GM12872 (cell line): Measurements from ENCODE around the gene DCLRE1A.

Experiments
- TF ChIP-seq, protein P1 (sequence below): IDR thresholded peaks from 3 replicates; pipeline ENCODE4 v1.5.1; 2011; ENCODE audit warnings: low read depth, mild to moderate bottlenecking, low read length, moderate library complexity; ENCODE audit not compliant: insufficient read depth

DCLRE1A gene

DNA sequence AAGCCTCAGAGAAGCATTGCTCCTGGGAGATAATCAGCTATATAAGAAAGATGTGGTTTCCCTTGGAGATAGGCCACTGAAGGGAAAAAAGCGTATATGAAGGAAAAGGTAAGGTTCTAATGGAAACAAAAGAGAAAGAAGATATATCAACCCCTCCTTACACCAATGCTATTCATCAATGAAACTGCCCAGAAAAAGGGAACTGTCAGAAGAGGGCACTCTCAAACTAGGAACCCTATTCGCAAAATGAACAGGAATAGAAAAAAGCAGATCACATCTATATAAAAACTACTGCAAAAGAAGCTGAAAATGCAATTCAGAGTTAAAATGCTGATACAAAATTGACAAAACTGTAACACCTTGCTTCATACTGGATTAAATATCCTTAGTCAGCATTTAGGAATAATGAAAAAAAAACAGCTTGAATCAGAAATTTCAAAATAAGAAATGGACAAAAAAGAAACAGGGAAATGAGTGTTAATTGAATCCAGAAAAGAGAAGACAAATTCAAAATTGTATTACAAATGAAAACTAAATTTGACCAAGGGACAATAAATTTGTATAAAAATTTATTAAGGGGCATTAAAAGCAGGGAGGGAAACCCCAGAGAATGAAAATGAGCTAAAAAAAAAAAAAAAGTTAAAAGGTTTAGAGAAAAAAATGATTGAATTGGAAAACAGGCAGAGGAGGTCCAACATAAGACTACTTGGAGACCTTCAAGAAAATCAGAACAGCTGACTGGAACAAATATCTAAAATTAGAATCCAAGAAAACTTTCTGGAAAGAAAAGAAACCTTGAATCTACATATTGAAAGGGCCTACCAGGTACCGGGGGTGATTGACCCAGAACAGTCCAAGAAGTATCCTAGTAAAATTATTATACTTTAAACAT, 18.5 kb upstream of the DCLRE1A start:
- TF ChIP-seq, protein P1, sequence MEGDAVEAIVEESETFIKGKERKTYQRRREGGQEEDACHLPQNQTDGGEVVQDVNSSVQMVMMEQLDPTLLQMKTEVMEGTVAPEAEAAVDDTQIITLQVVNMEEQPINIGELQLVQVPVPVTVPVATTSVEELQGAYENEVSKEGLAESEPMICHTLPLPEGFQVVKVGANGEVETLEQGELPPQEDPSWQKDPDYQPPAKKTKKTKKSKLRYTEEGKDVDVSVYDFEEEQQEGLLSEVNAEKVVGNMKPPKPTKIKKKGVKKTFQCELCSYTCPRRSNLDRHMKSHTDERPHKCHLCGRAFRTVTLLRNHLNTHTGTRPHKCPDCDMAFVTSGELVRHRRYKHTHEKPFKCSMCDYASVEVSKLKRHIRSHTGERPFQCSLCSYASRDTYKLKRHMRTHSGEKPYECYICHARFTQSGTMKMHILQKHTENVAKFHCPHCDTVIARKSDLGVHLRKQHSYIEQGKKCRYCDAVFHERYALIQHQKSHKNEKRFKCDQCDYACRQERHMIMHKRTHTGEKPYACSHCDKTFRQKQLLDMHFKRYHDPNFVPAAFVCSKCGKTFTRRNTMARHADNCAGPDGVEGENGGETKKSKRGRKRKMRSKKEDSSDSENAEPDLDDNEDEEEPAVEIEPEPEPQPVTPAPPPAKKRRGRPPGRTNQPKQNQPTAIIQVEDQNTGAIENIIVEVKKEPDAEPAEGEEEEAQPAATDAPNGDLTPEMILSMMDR = peak; percentile 22; the same call in 1 of the 3 replicates

DNA sequence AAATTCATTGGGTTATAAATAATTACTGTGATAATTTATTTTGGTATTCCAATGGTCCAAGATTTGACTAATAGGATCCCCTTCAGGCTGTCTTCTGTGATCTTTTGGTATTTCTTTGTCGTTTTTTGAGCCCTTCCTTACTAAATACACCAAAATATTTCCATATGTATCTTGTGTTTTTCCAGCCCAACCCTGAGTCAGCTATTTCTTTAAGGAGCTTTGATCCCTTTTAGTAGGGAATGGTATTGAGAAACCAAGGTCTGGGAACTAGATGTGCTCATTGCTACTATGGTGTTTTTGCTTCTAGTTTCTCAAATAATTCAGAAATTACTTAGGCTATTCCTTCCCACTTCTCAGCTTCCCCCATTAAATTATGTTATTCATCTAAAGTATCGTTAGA, 15.9 kb upstream of the DCLRE1A start:
- TF ChIP-seq, protein P1 = no peak

DNA sequence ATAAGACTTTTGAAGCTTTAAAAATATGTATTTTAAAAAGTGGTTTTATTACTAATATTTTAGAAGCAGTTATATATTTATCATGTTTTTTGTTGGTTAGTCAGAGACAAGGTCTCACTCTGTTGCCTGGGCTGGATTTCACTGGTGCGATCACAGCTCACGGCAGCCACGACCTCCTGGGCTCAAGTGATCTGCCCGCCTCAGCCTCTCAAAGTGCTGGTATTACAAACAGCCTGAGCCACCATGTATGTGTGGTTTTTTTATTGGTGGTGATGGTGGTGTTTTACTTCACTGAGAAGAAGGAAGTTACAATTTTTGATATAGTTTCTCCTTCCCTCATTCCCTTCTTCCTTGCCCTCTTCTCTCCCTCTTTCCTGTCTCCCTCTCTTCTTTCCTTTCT, 14.0 kb upstream of the DCLRE1A start:
- TF ChIP-seq, protein P1 = no peak

DNA sequence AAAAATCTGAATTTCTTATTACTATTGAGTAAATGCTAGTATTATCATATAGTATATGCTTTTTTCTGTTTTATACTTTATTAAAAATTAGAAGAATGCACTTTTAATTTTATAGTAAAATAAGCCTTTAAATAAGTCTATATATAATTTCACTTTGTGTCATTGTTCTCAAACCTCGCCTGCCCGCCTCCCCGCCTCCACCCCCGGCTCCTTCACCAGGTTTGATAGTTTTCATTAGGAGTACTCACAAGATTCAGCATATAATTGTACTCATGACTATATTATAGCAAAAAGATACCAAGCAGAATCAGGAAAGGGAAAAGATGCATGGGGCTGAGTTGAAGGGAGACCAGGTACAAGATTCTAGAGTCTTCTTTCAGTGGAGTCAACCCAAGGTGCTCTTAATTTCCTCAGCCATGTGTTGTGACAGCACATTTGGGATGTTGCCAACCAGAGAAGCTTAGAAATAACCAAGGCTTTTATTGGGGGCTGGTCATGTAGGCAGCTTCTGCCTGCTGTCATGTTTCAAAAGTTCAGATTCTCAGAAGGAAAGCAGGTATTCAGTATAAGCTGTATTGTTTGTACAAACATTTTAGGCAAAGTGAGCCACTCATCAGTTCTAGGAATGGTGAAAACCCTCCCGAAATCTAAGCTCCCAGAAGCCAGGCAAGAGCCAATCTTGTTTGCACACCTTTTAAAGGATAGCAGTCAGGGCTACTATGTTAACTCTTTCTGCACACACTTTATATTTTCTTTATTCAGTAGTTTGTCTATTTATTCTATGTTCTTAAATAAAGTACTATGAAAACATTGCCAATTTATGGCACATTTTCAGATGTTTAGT, 12.9 kb upstream of the DCLRE1A start:
- TF ChIP-seq, protein P1 = no peak

DNA sequence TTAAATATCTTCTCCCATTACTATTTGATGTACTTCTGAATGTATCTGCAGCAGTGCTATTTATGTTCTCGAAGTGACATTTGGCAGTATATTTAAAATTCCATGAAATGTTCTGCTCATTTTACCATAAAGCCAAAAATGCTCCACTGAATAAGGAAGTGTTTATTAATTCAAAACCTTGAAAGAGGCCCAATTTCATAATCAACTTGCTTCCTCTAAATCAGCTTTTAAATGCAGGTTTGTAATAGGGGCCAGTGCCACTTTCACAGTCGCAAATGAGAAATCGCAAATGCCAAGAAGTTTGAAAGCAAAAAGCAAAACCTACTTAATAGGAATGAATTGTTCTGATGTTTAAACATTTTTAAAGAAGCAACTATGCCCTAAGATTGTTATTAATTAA, 12.0 kb upstream of the DCLRE1A start:
- TF ChIP-seq, protein P1 = no peak

DNA sequence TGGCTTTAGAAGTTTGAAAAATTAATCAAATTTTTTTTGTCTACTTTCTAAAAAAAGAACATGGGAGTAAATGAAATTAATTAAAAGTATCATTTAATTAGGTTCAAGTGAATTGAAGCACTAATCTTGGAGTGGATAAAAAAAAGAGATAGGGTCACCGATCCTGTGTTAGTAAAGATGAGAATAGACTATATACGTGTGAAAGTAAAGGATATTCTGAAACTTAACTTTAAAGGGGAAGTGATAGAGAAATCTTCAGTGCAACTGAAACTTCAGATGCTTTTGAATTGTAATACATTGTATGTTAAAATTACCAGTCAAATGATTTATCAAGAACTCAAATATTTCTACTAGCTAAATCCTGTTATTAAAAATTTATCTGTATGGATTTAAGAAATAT, 5.4 kb upstream of the DCLRE1A start:
- TF ChIP-seq, protein P1 = no peak

DNA sequence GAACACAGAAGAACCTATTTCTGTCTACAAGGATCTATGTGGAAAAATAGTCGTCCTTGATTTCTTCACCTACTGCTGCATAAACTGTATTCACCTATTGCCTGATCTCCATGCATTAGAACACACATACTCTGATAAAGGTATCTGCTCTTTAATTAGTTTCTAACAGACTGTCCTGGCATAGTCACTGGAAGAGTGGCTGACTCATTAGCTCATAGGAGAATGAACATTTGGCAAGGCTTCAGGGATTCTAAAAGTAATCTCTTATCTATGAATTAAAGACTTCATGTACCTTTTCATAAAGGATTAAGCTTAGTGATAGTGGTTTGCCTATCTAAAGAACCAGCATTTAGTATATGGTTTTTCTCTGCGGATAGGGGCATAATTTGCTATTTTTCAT, 4.7 kb upstream of the DCLRE1A start:
- TF ChIP-seq, protein P1 = no peak
